NT2/D1 (cell line): Measurements from ENCODE around the gene FDX1.

ENCODE experiments used
- DNase-seq: peaks from one replicate; pipeline ENCODE4 v3.0.0-alpha.2; 2011; ENCODE audit warnings: low read depth, low spot score
- H3K27me3 ChIP-seq: 2 replicates; pipeline ENCODE4 v1.6.0; 2011; ENCODE audit warnings: mild to moderate bottlenecking; ENCODE audit not compliant: insufficient read length, insufficient read depth
- H3K36me3 ChIP-seq: 2 replicates; pipeline ENCODE4 v1.6.1; 2011; ENCODE audit warnings: mild to moderate bottlenecking, low read length, mixed read lengths; ENCODE audit not compliant: insufficient read depth, insufficient read length
- H3K4me1 ChIP-seq: 2 replicates; pipeline ENCODE4 v1.5.1; 2011; ENCODE audit not compliant: insufficient read depth, insufficient read length
- H3K4me3 ChIP-seq: 2 replicates; pipeline ENCODE4 v1.5.1; 2011; ENCODE audit warnings: low read depth; ENCODE audit not compliant: insufficient read length
- H3K9ac ChIP-seq: 2 replicates; pipeline ENCODE4 v1.6.0; 2011; ENCODE audit warnings: low read depth; ENCODE audit not compliant: insufficient read length
- H3K9me3 ChIP-seq: 2 replicates; pipeline ENCODE4 v1.5.1; 2011; ENCODE audit warnings: mild to moderate bottlenecking, low read length; ENCODE audit not compliant: insufficient read depth
- SUZ12 ChIP-seq: IDR thresholded peaks from 2 replicates; pipeline ENCODE4 v1.6.1; 2011; ENCODE audit not compliant: insufficient read length, insufficient read depth; ENCODE audit errors: extremely low read depth
- YY1 ChIP-seq: IDR thresholded peaks from 2 replicates; pipeline ENCODE4 v1.6.1; 2011; ENCODE audit not compliant: insufficient read length, insufficient read depth
- ZNF274 ChIP-seq: IDR thresholded peaks from 2 replicates; pipeline ENCODE4 v1.6.1; 2011; ENCODE audit warnings: mild to moderate bottlenecking, low read depth, low read length

FDX1 gene

DNA sequence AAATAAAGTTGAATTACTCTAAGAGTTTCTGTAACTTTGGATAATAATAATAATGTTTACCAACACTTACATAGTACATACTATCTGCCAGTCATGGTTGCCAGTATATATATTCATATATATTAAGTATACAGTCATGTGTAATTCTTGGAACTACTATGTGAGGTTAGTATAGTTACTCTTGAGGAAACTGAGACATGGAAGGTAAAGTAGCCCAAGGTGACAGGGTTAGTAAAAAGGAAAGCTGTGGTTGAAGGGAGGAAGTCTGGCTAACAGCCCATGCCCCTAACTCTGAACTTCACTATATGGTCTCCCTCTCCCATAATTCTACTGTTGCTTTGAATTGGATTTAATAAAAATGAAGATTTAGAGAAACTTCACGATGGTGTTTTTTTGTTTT, 24.9 kb downstream of the FDX1 start:
- no peak for DNase-seq
- Histone ChIP-seq H3K4me3 (no peak overlapping the region), H3K9me3 (no peaks in the 10 kb centered on the region), H3K27me3 (no peaks in the 10 kb centered on the region), H3K9ac (no peak overlapping the region), H3K4me1 (no peaks in the 10 kb centered on the region), H3K36me3 (peaks cover 6% of the 10 kb centered on the region)
- TF ChIP-seq YY1 (no peak), SUZ12 (no peak), ZNF274 (no peak)

DNA sequence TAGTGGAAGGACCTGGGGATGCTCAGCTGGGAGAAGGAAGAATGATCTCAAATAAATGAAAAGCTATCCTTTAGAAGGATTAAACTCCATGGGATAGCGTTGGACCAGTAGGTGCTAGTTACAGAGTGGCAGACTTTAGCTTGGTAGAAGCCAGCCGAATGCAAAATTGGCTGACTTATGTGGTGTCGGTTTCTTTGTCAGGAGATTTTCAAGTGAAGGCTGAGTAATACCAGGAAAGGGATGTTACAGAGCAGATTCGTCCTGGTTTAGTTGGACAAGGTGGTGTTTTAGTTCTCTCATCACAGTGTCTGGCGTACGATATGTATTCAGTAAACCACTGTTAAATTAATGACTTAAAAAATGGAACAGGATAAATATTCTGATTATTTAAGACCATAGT, 26.0 kb downstream of the FDX1 start:
- no peaks in the 10 kb centered on the region for H3K27me3 ChIP-seq
- no peak overlapping the region for H3K4me3 ChIP-seq
- H3K4me1 ChIP-seq = no peaks in the 10 kb centered on the region
- DNase-seq = no peak
- no peak overlapping the region for H3K9ac ChIP-seq
- H3K36me3 ChIP-seq = peaks cover 6% of the 10 kb centered on the region
- TF ChIP-seq ZNF274 = no peak
- H3K9me3 ChIP-seq = no peaks in the 10 kb centered on the region

DNA sequence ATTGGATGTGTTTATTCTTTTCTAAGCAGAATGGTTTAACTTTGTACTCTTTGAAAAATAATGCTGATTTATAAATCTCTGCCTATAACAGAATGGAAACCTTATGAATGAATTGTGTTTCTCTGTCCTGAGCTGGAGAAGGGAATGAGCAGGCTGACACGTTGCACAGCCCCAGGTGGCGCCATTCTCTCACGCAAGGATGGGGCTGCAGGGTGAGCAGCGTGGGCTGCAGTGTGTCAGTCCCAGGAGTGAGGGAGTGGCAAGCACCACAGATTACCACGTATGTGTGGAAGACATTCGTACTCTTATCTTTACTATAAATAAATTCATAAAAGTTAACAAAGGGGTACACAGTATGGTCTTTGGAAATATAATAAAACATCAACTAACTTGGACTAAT, 33.4 kb downstream of the FDX1 start:
- peaks cover 6% of the 10 kb centered on the region for H3K36me3 ChIP-seq
- no peak overlapping the region for H3K4me3 ChIP-seq
- H3K4me1 ChIP-seq = no peaks in the 10 kb centered on the region
- peak; percentile 33 for DNase-seq
- no peaks in the 10 kb centered on the region for H3K27me3 ChIP-seq
- H3K9ac ChIP-seq = no peak overlapping the region
- H3K9me3 ChIP-seq = no peaks in the 10 kb centered on the region
- TF ChIP-seq ZNF274 (no peak), YY1 (no peak), SUZ12 (no peak)

DNA sequence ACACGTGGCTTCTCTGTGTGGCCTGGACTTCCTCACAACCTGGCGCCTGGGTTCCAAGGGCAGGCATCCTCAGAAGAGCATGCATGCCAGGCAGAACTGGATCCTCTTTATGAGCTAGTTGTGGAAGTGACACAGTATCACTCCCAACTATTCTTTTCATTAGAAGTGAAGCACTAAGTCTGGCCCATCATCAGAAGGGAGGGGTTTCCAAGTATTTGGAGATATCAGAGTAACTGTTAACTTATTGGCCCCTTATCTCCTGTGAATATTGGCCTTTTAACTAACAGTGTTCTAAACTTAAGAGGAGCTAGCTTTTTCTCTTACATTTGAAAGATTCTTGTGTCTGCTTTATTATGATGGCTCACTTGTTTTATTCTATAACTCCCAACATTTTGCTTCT, 35.5 kb downstream of the FDX1 start:
- peaks cover 3% of the 10 kb centered on the region for H3K36me3 ChIP-seq
- DNase-seq = no peak
- H3K4me3 ChIP-seq = no peak overlapping the region
- TF ChIP-seq SUZ12 (no peak), YY1 (no peak), ZNF274 (no peak)
- no peak overlapping the region for H3K9ac ChIP-seq
- no peaks in the 10 kb centered on the region for H3K27me3 ChIP-seq
- H3K9me3 ChIP-seq = no peaks in the 10 kb centered on the region
- no peaks in the 10 kb centered on the region for H3K4me1 ChIP-seq

DNA sequence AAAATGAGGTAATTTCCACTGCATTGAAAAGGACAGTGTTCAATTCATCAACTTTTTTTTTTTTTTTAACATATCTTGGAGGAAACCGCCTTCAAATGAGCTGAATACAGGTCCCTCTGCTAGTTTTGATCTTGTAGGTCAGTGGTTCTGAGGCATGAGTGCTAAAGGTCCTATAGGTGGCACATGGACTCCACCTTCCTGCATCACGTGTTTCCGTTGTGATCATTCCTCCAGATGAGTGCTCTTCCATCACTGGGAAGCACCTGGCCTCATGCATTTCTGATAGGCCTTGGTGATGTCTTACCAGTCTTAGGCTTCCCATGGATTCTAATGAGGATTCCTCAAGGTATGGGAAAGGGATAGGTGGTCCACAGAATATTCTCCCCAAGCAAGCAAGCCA, 37.8 kb downstream of the FDX1 start:
- DNase-seq = no peak
- peaks cover 3% of the 10 kb centered on the region for H3K36me3 ChIP-seq
- H3K27me3 ChIP-seq = no peaks in the 10 kb centered on the region
- TF ChIP-seq SUZ12 (no peak), ZNF274 (no peak), YY1 (no peak)
- H3K4me1 ChIP-seq = no peaks in the 10 kb centered on the region
- H3K9me3 ChIP-seq = no peaks in the 10 kb centered on the region
- H3K9ac ChIP-seq = no peak overlapping the region
- no peak overlapping the region for H3K4me3 ChIP-seq

DNA sequence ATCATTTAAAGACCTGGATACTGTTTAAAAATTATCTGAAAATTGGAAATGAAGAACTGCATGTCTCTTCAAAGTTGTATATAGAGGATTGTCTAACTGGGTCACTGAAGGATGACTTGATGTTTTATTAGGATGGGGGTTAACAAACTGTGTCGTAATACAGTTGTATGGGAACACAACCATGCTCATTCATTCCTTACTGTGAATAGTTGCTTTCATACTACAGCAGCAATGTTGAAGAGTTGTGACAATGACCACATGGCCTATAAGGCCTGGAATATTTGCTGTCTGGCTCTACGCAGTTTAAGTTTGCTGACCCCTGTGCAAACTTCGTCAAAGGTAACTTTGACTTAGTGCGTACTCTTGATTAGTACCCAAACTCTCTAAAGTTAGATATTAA, 38.4 kb downstream of the FDX1 start:
- no peak for DNase-seq
- Histone ChIP-seq H3K4me1 (no peaks in the 10 kb centered on the region), H3K9me3 (no peaks in the 10 kb centered on the region), H3K36me3 (peaks cover 3% of the 10 kb centered on the region), H3K9ac (no peak overlapping the region), H3K4me3 (no peak overlapping the region), H3K27me3 (no peaks in the 10 kb centered on the region)
- no peak for TF ChIP-seq YY1
- no peak for TF ChIP-seq SUZ12
- no peak for TF ChIP-seq ZNF274

DNA sequence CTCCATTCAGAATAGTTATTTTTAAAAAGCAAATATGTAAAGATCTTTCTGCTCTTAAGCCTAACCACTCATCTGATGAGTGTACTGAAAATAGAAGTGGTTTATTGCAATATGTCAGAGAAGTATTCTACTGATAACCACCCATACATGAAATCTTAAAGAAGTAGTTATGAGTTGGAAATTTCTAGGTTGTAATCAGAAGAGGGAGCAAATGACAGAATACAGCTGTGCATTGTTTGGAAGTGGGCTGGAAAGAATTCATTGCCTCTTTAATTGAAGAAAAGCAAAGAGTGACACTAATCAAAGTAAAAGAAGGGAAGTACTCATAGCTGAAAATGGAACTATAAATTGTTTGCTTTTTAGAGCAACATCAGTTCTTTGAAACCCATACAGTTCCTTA, 39.4 kb downstream of the FDX1 start:
- peaks cover 3% of the 10 kb centered on the region for H3K4me1 ChIP-seq
- H3K27me3 ChIP-seq = no peaks in the 10 kb centered on the region
- H3K4me3 ChIP-seq = no peak overlapping the region
- no peak overlapping the region for H3K9ac ChIP-seq
- H3K36me3 ChIP-seq = peaks cover 2% of the 10 kb centered on the region
- DNase-seq = no peak
- no peak for TF ChIP-seq YY1
- no peak for TF ChIP-seq ZNF274
- TF ChIP-seq SUZ12 = no peak
- H3K9me3 ChIP-seq = no peaks in the 10 kb centered on the region

DNA sequence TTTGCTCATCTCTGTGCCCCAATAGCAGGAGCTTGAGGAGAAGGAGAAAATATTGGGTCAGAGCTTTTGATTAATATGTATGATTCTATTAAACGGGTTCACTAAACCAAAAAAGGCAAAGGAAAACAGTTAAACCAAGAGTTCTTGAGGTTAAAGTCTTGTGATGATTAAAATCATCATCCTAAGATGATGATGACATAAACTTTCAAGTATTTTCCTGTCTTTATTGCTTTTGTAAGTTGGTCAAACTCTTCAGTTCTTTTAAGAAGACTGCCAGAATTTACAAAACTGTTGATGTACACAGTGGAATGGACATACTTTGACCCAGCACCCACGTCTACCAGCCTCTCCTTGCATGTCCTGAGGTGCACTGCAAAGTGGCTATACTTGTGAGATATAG, 41.0 kb downstream of the FDX1 start:
- no peak for TF ChIP-seq YY1
- TF ChIP-seq ZNF274 = no peak
- no peak for TF ChIP-seq SUZ12
- H3K9me3 ChIP-seq = no peaks in the 10 kb centered on the region
- H3K4me3 ChIP-seq = no peak overlapping the region
- H3K4me1 ChIP-seq = peaks cover 3% of the 10 kb centered on the region
- no peak for DNase-seq
- no peaks in the 10 kb centered on the region for H3K27me3 ChIP-seq
- no peak overlapping the region for H3K9ac ChIP-seq
- H3K36me3 ChIP-seq = no peaks in the 10 kb centered on the region
